ENCODE measurements around the gene VAMP3. TPM values are rescaled to one million over a fixed set of nuclear protein-coding genes. Genes with fewer than 3 reads are reported as not detected.

Gene VAMP3
- total RNA-seq, 1 donor from 2014 or later, result 79.1 TPM

- TF ChIP-seq CTCF (IDR thresholded peaks at IDR 0.05), result no peak
These were observed 40.4 kb downstream of the VAMP3 start for GRCh38 chr1:7811476-7811875.

GRCh38 chr1:7813677-7814373 is 42.7 kb downstream of the VAMP3 start:
- intact Hi-C loops (cut with DNase I), result no loop called here
- H3K27ac ChIP-seq, result no peak overlapping the region
- TF ChIP-seq CTCF (IDR thresholded peaks at IDR 0.05), result no peak

More at GRCh38 chr1:7811476-7811875, 40.4 kb downstream of the VAMP3 start:
- H3K9me3 ChIP-seq, result peaks cover 0 to 13% of the 10 kb centered on the region in 2 donors
- intact Hi-C loops (cut with DNase I), result no loop called here
- H3K4me1 ChIP-seq, result no peaks in the 10 kb centered on the region
- no peak for DNase-seq (ENCODE audit: low spot score in 2 of 2)
- H3K36me3 ChIP-seq, result peaks cover 42 to 63% of the 10 kb centered on the region in 2 donors
- no peak overlapping the region for H3K27ac ChIP-seq
- H3K4me3 ChIP-seq, result no peak overlapping the region
- H3K27me3 ChIP-seq, result no peaks in the 10 kb centered on the region

DNA sequence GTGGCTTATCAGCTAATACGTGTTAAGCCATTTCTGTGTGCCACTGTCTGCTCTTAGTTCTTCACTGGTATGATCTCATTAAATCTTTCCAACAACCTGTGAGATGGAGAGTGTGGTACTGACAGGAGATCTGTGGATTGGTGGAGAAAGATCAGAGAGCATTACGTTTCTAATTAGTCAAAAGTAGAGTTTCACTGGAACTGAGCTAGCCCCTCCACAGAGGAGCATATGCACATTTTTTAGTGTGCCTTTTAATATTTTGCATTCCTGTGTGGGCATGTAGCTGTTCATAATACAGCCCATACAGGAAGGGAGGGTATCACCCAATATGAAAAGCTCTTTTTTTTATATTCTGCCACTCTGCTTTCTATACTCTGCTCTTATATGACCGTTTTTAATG is 50.2 kb downstream of the VAMP3 start:
- Histone ChIP-seq H3K9me3 (no peaks in the 10 kb centered on the region), H3K4me3 (no peak overlapping the region), H3K36me3 (peaks cover 61 to 90% of the 10 kb centered on the region in 2 donors), H3K27ac (no peak overlapping the region), H3K27me3 (no peaks in the 10 kb centered on the region), H3K4me1 (no peaks in the 10 kb centered on the region)
- no peak for DNase-seq (ENCODE audit: low spot score in 2 of 2)
- no peak for TF ChIP-seq CTCF (IDR thresholded peaks at IDR 0.05)
- intact Hi-C loops (cut with DNase I), result no loop called here

More at GRCh38 chr1:7813677-7814373, 42.7 kb downstream of the VAMP3 start:
- no peak for DNase-seq (ENCODE audit: low spot score in 2 of 2)
- Histone ChIP-seq H3K27me3 (no peaks in the 10 kb centered on the region), H3K9me3 (peaks cover 0 to 13% of the 10 kb centered on the region in 2 donors), H3K4me1 (no peaks in the 10 kb centered on the region), H3K4me3 (no peak overlapping the region), H3K36me3 (peaks cover 56 to 69% of the 10 kb centered on the region in 2 donors)

DNA sequence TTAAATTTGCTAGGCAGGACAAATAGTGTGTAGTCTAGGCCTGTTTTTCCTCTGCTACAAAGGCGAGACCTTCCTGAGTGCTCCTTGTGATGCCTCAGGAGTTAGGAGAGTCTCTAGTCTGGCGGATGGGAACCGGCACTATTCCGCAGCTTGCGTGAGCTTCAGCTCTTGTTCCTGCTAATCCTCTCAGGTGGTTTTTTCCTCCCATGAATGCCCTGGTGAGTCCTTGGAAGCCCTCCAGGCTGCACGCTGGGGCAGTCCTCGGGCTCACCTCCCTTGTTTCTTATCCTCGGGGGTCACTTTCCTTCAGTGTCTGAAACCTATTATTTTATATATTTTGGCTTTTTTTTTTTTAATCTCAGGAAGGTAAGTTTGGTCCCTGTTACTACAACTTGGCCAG is 53.6 kb downstream of the VAMP3 start:
- no peak overlapping the region for H3K27ac ChIP-seq
- DNase-seq (ENCODE audit: low spot score in 2 of 2), result no peak
- H3K4me3 ChIP-seq, result no peak overlapping the region
- no peaks in the 10 kb centered on the region for H3K9me3 ChIP-seq
- no peak for TF ChIP-seq CTCF (IDR thresholded peaks at IDR 0.05)
- peaks cover 49 to 90% of the 10 kb centered on the region in 2 donors for H3K36me3 ChIP-seq
- intact Hi-C loops (cut with DNase I), result loop anchor here (5.0 kb wide), 1 partner anchor 78 kb away; no protein-coding TSS in a partner anchor
- H3K27me3 ChIP-seq, result no peaks in the 10 kb centered on the region
- H3K4me1 ChIP-seq, result no peaks in the 10 kb centered on the region

- TF ChIP-seq CTCF (IDR thresholded peaks at IDR 0.05), result no peak
These were observed 55.3 kb downstream of the VAMP3 start for GRCh38 chr1:7826363-7826762.

More at GRCh38 chr1:7826363-7826762, 55.3 kb downstream of the VAMP3 start:
- intact Hi-C loops (cut with DNase I), result loop anchor here (5.0 kb wide), 1 partner anchor 76 kb away; no protein-coding TSS in a partner anchor
- no peaks in the 10 kb centered on the region for H3K4me1 ChIP-seq
- no peak overlapping the region for H3K4me3 ChIP-seq
- no peak for DNase-seq (ENCODE audit: low spot score in 2 of 2)
- H3K27me3 ChIP-seq, result no peaks in the 10 kb centered on the region
- no peaks in the 10 kb centered on the region for H3K9me3 ChIP-seq
- no peak overlapping the region for H3K27ac ChIP-seq
- peaks cover 34 to 89% of the 10 kb centered on the region in 2 donors for H3K36me3 ChIP-seq

All from ascending aorta (tissue), 2 donors.